Raji (cell line): ENCODE measurements around the gene LNPEP.
A peak's percentile ranks its signal among the peaks of the same experiment; 100 is the strongest.

Source experiments
- POLR2A ChIP-seq: IDR thresholded peaks from 2 replicates; pipeline ENCODE4 v1.6.1; 2011; ENCODE audit warnings: low read depth, low read length, control low read depth; ENCODE audit not compliant: insufficient read depth

Gene LNPEP

GRCh38 chr5:96935559-96936430 is at the start of gene LNPEP:
LNPEP (plus strand) TSS chr5:96936080; CDS start chr5:96936156, 76 bp downstream.
- TF ChIP-seq POLR2A = peak; percentile 57

- no peak for TF ChIP-seq POLR2A
Measured at GRCh38 chr5:96893342-96893741, 42.5 kb upstream of the LNPEP start.

DNA sequence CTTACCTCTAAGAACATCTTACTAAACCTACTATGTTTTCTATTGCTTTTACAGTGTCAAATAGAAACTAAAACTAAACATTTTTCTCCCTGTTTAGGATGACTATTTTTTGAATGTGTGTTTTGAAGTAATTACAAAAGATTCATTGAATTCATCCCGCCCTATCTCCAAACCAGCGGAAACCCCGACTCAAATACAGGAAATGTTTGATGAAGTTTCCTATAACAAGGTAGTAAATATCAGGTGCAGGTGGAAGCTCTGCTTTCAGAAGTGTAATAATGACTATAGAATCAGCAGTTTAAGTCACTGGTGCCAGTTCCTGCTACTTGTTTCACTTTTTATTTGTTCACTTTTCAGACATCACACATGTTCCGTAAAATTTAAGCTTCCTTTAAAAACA is 39.6 kb upstream of the LNPEP start:
- no peak for TF ChIP-seq POLR2A

- no peak for TF ChIP-seq POLR2A
Measured at GRCh38 chr5:96896806-96897205, 39.1 kb upstream of the LNPEP start.

GRCh38 chr5:96901384-96901783 is 34.5 kb upstream of the LNPEP start:
- no peak for TF ChIP-seq POLR2A

DNA sequence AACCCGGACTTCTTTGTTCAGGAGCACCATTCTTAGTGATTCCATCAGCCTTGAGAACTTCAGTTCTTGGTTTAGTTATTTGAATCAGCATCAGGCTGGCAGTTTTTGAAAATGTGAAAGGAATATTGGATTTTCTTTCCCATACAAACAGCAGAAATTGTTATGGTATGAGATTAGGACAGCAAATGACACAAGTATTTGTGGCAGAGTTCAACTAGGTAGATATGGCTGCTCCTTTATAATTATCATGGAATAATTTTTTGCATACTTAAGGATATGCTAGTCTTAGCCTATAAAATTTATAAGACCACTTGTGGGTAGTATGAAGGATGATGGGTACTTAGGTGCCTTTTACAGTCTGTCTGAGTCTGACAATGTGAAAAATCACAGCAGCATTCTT is 34.0 kb upstream of the LNPEP start:
- no peak for TF ChIP-seq POLR2A

- no peak for TF ChIP-seq POLR2A
Measured at GRCh38 chr5:96902876-96903275, 33.0 kb upstream of the LNPEP start.

DNA sequence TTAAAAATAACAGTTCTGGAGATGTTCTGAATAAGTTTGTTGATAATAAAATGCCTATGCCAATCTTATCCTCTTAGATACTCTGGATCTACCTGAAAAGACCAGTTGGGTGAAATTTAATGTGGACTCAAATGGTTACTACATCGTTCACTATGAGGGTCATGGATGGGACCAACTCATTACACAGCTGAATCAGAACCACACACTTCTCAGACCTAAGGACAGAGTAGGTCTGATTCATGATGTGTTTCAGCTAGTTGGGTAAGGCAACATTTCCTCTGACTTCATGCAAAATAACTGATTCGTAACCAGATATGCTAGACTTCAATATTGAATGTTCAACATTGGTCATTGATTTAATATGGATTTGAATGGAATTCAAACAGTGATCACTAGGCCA is 32.6 kb upstream of the LNPEP start:
- TF ChIP-seq POLR2A = no peak

DNA sequence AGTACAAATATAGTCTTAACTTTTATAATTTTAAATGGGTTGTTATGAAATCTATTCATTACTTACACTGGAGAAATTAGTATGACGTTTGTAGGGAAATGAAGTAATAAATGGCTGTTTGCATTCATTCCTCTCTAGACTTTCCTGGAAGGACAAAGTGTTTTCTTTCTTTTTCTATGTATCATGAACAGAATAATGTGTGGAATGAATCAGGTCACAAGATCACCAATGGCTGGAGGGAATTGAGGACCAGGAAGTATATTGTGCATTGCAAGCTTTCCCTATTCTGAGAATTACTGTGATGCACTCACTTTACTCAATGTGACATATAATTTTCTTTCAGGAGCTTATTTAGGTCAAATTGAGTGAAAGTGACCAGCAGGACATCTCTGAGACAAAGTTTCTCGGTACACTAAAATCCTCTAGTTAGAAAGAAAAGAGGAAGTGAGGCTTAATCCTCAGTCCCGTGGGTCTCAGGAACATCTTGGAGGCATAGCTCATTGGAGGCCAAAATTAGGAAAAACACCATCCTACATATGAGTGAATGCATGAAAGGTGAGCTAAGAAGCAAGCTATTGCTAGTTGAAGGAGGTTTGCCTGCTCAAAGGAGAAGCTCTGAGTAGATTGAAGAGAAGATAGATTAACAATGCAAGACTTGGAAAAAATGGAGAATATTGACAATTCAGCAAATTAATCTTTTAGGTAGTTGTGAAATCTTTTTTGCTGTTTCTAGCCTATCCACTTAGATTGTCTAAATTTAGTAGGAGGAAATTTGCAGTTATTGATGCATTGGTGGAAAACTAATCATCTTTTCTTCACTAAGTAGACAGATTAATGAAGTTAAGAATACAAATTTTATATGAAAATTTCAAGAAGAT is 31.6 kb upstream of the LNPEP start:
- no peak for TF ChIP-seq POLR2A

- TF ChIP-seq POLR2A = no peak
Measured at GRCh38 chr5:96905864-96906263, 30.0 kb upstream of the LNPEP start.

GRCh38 chr5:96909003-96909402 is 26.9 kb upstream of the LNPEP start:
- no peak for TF ChIP-seq POLR2A

DNA sequence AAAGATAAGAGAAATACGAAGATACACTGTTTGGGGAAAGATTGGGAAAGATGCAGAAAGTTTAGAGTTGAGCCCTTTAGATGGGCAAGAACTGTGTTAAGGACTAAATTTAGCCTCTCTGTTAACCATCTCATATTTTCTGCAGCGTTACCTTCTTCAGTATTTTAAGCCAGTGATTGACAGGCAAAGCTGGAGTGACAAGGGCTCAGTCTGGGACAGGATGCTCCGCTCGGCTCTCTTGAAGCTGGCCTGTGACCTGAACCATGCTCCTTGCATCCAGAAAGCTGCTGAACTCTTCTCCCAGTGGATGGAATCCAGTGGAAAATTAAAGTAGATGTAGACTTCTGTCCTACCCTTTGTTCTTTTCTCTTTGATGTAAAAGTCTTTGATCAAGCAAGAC is 26.4 kb upstream of the LNPEP start:
- no peak for TF ChIP-seq POLR2A

DNA sequence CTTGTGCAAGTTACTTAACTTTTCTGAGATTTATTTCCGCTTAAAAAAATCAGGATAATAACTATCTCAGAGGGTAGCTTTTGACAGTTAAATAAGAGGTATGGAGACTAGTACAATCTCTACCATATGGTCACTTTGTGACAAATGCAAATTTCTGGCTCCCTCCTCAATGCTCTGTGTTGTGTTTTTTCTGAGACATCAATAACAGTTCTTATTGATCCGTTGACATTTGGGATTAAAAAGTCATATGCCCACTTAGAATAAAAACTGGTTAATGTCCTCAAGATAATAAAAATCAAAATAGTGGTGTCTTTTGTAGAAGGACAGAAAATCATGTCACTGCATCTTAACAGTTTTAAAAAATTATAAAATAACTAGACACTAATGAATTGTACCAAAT is 24.7 kb upstream of the LNPEP start:
- TF ChIP-seq POLR2A = no peak

GRCh38 chr5:96913233-96913632 is 22.6 kb upstream of the LNPEP start:
- no peak for TF ChIP-seq POLR2A

DNA sequence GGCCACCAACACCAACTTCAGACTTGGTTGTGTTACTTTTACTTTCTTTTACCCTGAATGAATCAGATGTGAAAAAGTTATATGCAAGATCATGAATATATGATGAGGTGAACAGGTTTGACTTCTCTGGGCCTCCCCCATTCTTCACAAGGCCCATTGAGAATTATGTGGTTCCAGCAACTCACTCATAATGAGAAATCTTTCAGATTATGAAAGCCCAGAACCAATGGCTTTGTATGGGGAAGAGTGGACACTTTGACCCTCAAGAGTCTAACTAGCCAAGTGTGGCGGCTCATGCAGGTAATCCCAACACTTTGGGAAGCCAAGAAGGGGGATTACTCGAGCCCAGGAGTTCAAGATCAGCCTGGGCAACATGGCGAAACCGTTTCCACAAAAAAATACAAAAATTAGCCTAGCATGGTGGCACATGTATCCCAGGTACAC is 16.1 kb upstream of the LNPEP start:
- TF ChIP-seq POLR2A = no peak
